SK-N-SH (cell line): ENCODE results near the gene ARFRP1. TPM values are rescaled to one million over a fixed set of nuclear protein-coding genes. Genes with fewer than 3 reads are reported as not detected.

Source experiments
- CTCF ChIA-PET: fragments of 300-600, 350-600 bp; formaldehyde crosslinking; extraction: SDS; loops from one replicate; lab custom pipeline; 2021; lab: Yijun Ruan, JAX
- POLR2A ChIA-PET: fragments of 350-600 bp; sonication (Branson Sonifier 250); formaldehyde crosslinking; extraction: SDS; loops from one replicate; lab custom pipeline; 2020; ENCODE audit warnings: antibody characterized with exemption, inconsistent platforms; lab: Yijun Ruan, JAX
- DNase-seq: peaks from one replicate; pipeline ENCODE4 v3.0.0; 2012
- H2AFZ ChIP-seq: fragments of 200-600 bp; sonication (generic); 2 replicates; pipeline ENCODE4 v1.8.1; 2016; ENCODE audit warnings: antibody characterized with exemption, mild to moderate bottlenecking, low read depth
- H3F3A ChIP-seq: fragments of 200-600 bp; sonication (generic); replicated peaks from 2 replicates; pipeline ENCODE3; 2016; ENCODE audit warnings: antibody characterized with exemption, mild to moderate bottlenecking; ENCODE audit not compliant: insufficient read depth
- H3K27ac ChIP-seq, 2 experiments: fragments of 200-500 bp in 1 of 2; fragments of 200-600 bp in 1 of 2; sonication (Bioruptor generic) in 1 of 2; sonication (generic), shearing (Covaris generic) in 1 of 2; 2 replicates each; pipeline versions ENCODE4 v1.5.1 to v1.6.1; 2014 to 2016; ENCODE audit warnings: low read depth in 2 of 2, inconsistent platforms in 1 of 2, low read length in 1 of 2, mild to moderate bottlenecking in 1 of 2, mixed read lengths in 1 of 2
- H3K27me3 ChIP-seq: fragments of 200-600 bp; sonication (generic), shearing (Covaris generic); 2 replicates; pipeline ENCODE4 v1.6.1; 2016; ENCODE audit warnings: mixed run types; ENCODE audit not compliant: insufficient read depth
- H3K36me3 ChIP-seq, 2 experiments: fragments of 200-500 bp in 1 of 2; fragments of 200-600 bp in 1 of 2; sonication (Bioruptor generic) in 1 of 2; sonication (generic) in 1 of 2; replicated peaks in 1 of 2; 2 replicates each; pipeline versions ENCODE3 to v1.5.1; 2014 to 2016; ENCODE audit warnings: low read length in 1 of 2, mild to moderate bottlenecking in 1 of 2; ENCODE audit not compliant: insufficient read depth in 2 of 2, control insufficient read depth in 1 of 2
- H3K4me1 ChIP-seq, 2 experiments: fragments of 200-500 bp in 1 of 2; fragments of 200-600 bp in 1 of 2; sonication (Bioruptor generic) in 1 of 2; sonication (generic), shearing (Covaris generic) in 1 of 2; 2 replicates each; pipeline versions ENCODE4 v1.5.1 to v1.6.1; 2014 to 2016; ENCODE audit warnings: low read depth in 1 of 2, low read length in 1 of 2, mixed run types in 1 of 2; ENCODE audit not compliant: insufficient read depth in 2 of 2, control insufficient read depth in 1 of 2
- H3K4me2 ChIP-seq: fragments of 200-600 bp; sonication (generic), shearing (Covaris generic); 2 replicates; pipeline ENCODE4 v1.6.1; 2017; ENCODE audit warnings: mixed run types
- H3K4me3 ChIP-seq, 2 experiments: fragments of 200-500 bp in 1 of 2; fragments of 200-600 bp in 1 of 2; sonication (Bioruptor generic) in 1 of 2; sonication (generic), shearing (Covaris generic) in 1 of 2; 2 replicates each; pipeline versions ENCODE4 v1.5.1 to v1.8.1; 2014 to 2016; ENCODE audit warnings: low read depth in 2 of 2, inconsistent platforms in 1 of 2, low read length in 1 of 2, mild to moderate bottlenecking in 1 of 2, mixed read lengths in 1 of 2, moderate library complexity in 1 of 2
- H3K79me2 ChIP-seq: fragments of 200-600 bp; sonication (generic); 2 replicates; pipeline ENCODE4 v1.8.1; 2017; ENCODE audit warnings: mild to moderate bottlenecking; ENCODE audit not compliant: insufficient read depth
- H3K9ac ChIP-seq: fragments of 200-600 bp; sonication (generic); 2 replicates; pipeline ENCODE4 v1.6.1; 2017; ENCODE audit warnings: mixed run types
- H3K9me2 ChIP-seq: fragments of 200-600 bp; sonication (generic); 2 replicates; pipeline ENCODE4 v1.6.1; 2017; ENCODE audit warnings: mixed run types
- H3K9me3 ChIP-seq: fragments of 200-600 bp; sonication (generic); 2 replicates; pipeline ENCODE4 v1.6.1; 2017; ENCODE audit warnings: mixed run types, mild to moderate bottlenecking, moderate library complexity
- H4K20me1 ChIP-seq: fragments of 200-600 bp; sonication (generic); 2 replicates; pipeline ENCODE4 v1.6.1; 2017; ENCODE audit warnings: mild to moderate bottlenecking, mixed run types; ENCODE audit not compliant: insufficient read depth
- CHD2 ChIP-seq: fragments of 150-350 bp; IDR thresholded peaks from 2 replicates; pipeline ENCODE4 v1.6.1; 2018; ENCODE audit warnings: low read length; ENCODE audit not compliant: partially characterized antibody
- CTCF ChIP-seq: fragments of 200-600 bp; sonication (generic); IDR thresholded peaks from 2 replicates; pipeline ENCODE4 v1.6.1; 2017; ENCODE audit warnings: antibody characterized with exemption, mild to moderate bottlenecking, moderate library complexity
- ELF1 ChIP-seq: IDR thresholded peaks from 2 replicates; pipeline ENCODE4 v1.4.0; 2012
- FOSL2 ChIP-seq: IDR thresholded peaks from 2 replicates; pipeline ENCODE4 v1.4.0; 2012; ENCODE audit warnings: low read depth, mild to moderate bottlenecking, moderate library complexity, borderline replicate concordance
- JUND ChIP-seq: IDR thresholded peaks from 2 replicates; pipeline ENCODE4 v1.4.0; 2012
- PBX3 ChIP-seq: IDR thresholded peaks from 2 replicates; pipeline ENCODE4; 2012
- RCOR1 ChIP-seq: fragments of 150-350 bp; IDR thresholded peaks from 2 replicates; pipeline ENCODE4 v1.6.1; 2017; ENCODE audit warnings: antibody characterized with exemption, low read length
- REST ChIP-seq: IDR thresholded peaks from 2 replicates; pipeline ENCODE4 v1.6.1; 2012; ENCODE audit warnings: mild to moderate bottlenecking, low read depth, low read length, moderate library complexity
- RFX5 ChIP-seq: IDR thresholded peaks from 2 replicates; pipeline ENCODE4 v1.6.1; 2012; ENCODE audit warnings: mild to moderate bottlenecking, improper control_type of control experiment, low read length
- RXRA ChIP-seq: IDR thresholded peaks from 2 replicates; pipeline ENCODE4 v1.4.0; 2012; ENCODE audit warnings: low read depth, mild to moderate bottlenecking, borderline replicate concordance
- SIN3A ChIP-seq: IDR thresholded peaks from 2 replicates; pipeline ENCODE4 v1.6.1; 2012; ENCODE audit warnings: low read depth, mild to moderate bottlenecking, low read length, moderate library complexity, borderline replicate concordance
- SMC3 ChIP-seq: IDR thresholded peaks from 2 replicates; pipeline ENCODE4 v1.6.1; 2012; ENCODE audit warnings: low read depth, low read length, improper control_type of control experiment
- YY1 ChIP-seq: IDR thresholded peaks from 2 replicates; pipeline ENCODE4 v1.4.0; 2012; ENCODE audit warnings: low read depth, mild to moderate bottlenecking
- WGBS: methylation state at CpG from one replicate; pipeline ENCODE4 v1.1.6; 2017; ENCODE audit warnings: low lambda C conversion rate; 5-methylcytosine and 5-hydroxymethylcytosine counted together
- polyA plus RNA-seq, 3 experiments: library from polyadenylated mRNA; depleted of rRNA; stranded (reverse); fragments of >200 nt; gene quantifications; 2 replicates each; pipeline ENCODE4 v1.2.3, GENCODE V29; 2012

Gene ARFRP1
- polyA plus RNA-seq, 1 of the 3 experiments (the other 2 are of a cell fraction): 72.8 TPM

- TF ChIP-seq REST (no peak), SIN3A (no peak), RFX5 (no peak), RXRA (no peak), SMC3 (no peak), FOSL2 (no peak)
These were observed 48.8 kb upstream of the ARFRP1 start (continued) for GRCh38 chr20:63756648-63756991.

GRCh38 chr20:63755933-63756647 lies 48.3 kb upstream of the ARFRP1 start:
- H3F3A ChIP-seq: no peaks in the 10 kb centered on the region
- TF ChIP-seq ELF1 (no peak), PBX3 (no peak)
- TF ChIP-seq, all 33 proteins: peak for 0
- Histone ChIP-seq H3K27me3 (no peaks in the 10 kb centered on the region), H3K79me2 (no peaks in the 10 kb centered on the region), H3K36me3 (no peaks in the 10 kb centered on the region), H3K4me2 (no peak overlapping the region), H3K4me3 (no peak overlapping the region), H3K27ac (no peak overlapping the region), H4K20me1 (no peaks in the 10 kb centered on the region), H3K4me1 (peaks cover 0 to 10% of the 10 kb centered on the region in 2 experiments; a peak in 1 of 4 replicates), H3K9me2 (no peaks in the 10 kb centered on the region), H3K9ac (no peak overlapping the region), H3K9me3 (no peaks in the 10 kb centered on the region), H2AFZ (no peak overlapping the region)
- 73% methylated on average over 17 of the region's 18 CpGs for WGBS
- CTCF ChIA-PET: interaction anchor here (1.2 to 1.6 kb wide), 2 partner anchors 20 to 30 kb away, joined by 5 read pairs; no protein-coding TSS in a partner anchor
- no peak for DNase-seq
- POLR2A ChIA-PET: no interaction called here

GRCh38 chr20:63754008-63754407 lies 46.2 kb upstream of the ARFRP1 start:
- Histone ChIP-seq H3K27ac (no peak overlapping the region), H3K9ac (no peak overlapping the region), H3K27me3 (no peaks in the 10 kb centered on the region), H3K9me3 (no peaks in the 10 kb centered on the region), H3K79me2 (no peaks in the 10 kb centered on the region), H3F3A (peaks cover 4% of the 10 kb centered on the region), H2AFZ (no peak overlapping the region), H3K9me2 (no peaks in the 10 kb centered on the region), H3K4me2 (no peak overlapping the region), H3K36me3 (no peaks in the 10 kb centered on the region), H3K4me3 (no peak overlapping the region), H4K20me1 (no peaks in the 10 kb centered on the region), H3K4me1 (peaks cover 0 to 10% of the 10 kb centered on the region in 2 experiments; a peak in 1 of 4 replicates)
- WGBS: 80% methylated on average over 16 of the region's 16 CpGs
- ChIA-PET POLR2A (no interaction called here), CTCF (interaction anchor here (1.0 to 1.7 kb wide), 2 partner anchors 25 to 32 kb away, joined by 4 to 6 read pairs; no protein-coding TSS in a partner anchor)
- DNase-seq: peak; percentile 48
- no peak for TF ChIP-seq RFX5
- TF ChIP-seq RCOR1: no peak
- no peak for TF ChIP-seq JUND
- no peak for TF ChIP-seq CHD2
- no peak for TF ChIP-seq REST
- no peak for TF ChIP-seq CTCF
- no peak for TF ChIP-seq YY1
